Measurements from ENCODE around the gene RFNG.

RFNG gene

GRCh38 chr17:82006468-82007227 is 45.0 kb downstream of the RFNG start:
- no peaks in the 10 kb centered on the region for H3K9me3 ChIP-seq (ENCODE audit: control insufficient read depth, low read length)
- H3K27me3 ChIP-seq (ENCODE audit: control insufficient read depth, insufficient read depth, low read length, poor library complexity, severe bottlenecking): no peaks in the 10 kb centered on the region
- no peak overlapping the region for H3K27ac ChIP-seq (ENCODE audit: insufficient read depth, low read depth, low read length, poor library complexity, severe bottlenecking)
- H3K4me3 ChIP-seq (ENCODE audit: insufficient read depth, low read depth, low read length): no peak overlapping the region
- H3K36me3 ChIP-seq (ENCODE audit: control insufficient read depth, insufficient read depth, low read length): no peaks in the 10 kb centered on the region
- peaks cover 15% of the 10 kb centered on the region for H3K4me1 ChIP-seq (ENCODE audit: control insufficient read depth, insufficient read depth, low read length)
- WGBS, 2 experiments: 90% methylated on average over 24 of the region's 24 CpGs

GRCh38 chr17:82005701-82006348 is 45.8 kb downstream of the RFNG start:
- 95% methylated on average over 30 of the region's 30 CpGs for whole genome bisulfite sequencing, 2 experiments
- Histone ChIP-seq H3K4me1 (ENCODE audit: control insufficient read depth, insufficient read depth, low read length) (peaks cover 23% of the 10 kb centered on the region), H3K27ac (ENCODE audit: insufficient read depth, low read depth, low read length, poor library complexity, severe bottlenecking) (no peak overlapping the region), H3K36me3 (ENCODE audit: control insufficient read depth, insufficient read depth, low read length) (no peaks in the 10 kb centered on the region), H3K27me3 (ENCODE audit: control insufficient read depth, insufficient read depth, low read length, poor library complexity, severe bottlenecking) (no peaks in the 10 kb centered on the region), H3K9me3 (ENCODE audit: control insufficient read depth, low read length) (no peaks in the 10 kb centered on the region), H3K4me3 (ENCODE audit: insufficient read depth, low read depth, low read length) (no peak overlapping the region)

- Histone ChIP-seq H3K27ac (ENCODE audit: insufficient read depth, low read depth, low read length, poor library complexity, severe bottlenecking) (peak overlapping the region; percentile 8), H3K4me1 (ENCODE audit: control insufficient read depth, insufficient read depth, low read length) (peaks cover 32% of the 10 kb centered on the region)
Observed at GRCh38 chr17:82004517-82005455, 46.8 kb downstream of the RFNG start.

GRCh38 chr17:82003411-82004381 is 47.9 kb downstream of the RFNG start:
- Histone ChIP-seq H3K4me1 (ENCODE audit: control insufficient read depth, insufficient read depth, low read length) (peaks cover 32% of the 10 kb centered on the region), H3K4me3 (ENCODE audit: insufficient read depth, low read depth, low read length) (no peak overlapping the region), H3K27ac (ENCODE audit: insufficient read depth, low read depth, low read length, poor library complexity, severe bottlenecking) (no peak overlapping the region), H3K36me3 (ENCODE audit: control insufficient read depth, insufficient read depth, low read length) (no peaks in the 10 kb centered on the region), H3K27me3 (ENCODE audit: control insufficient read depth, insufficient read depth, low read length, poor library complexity, severe bottlenecking) (no peaks in the 10 kb centered on the region), H3K9me3 (ENCODE audit: control insufficient read depth, low read length) (no peaks in the 10 kb centered on the region)
- 79 to 84% methylated on average over 53 of the region's 53 CpGs for WGBS, 2 experiments

More at GRCh38 chr17:82004517-82005455, 46.8 kb downstream of the RFNG start:
- 96% methylated on average over 41 of the region's 41 CpGs for WGBS, 2 experiments
- no peaks in the 10 kb centered on the region for H3K9me3 ChIP-seq (ENCODE audit: control insufficient read depth, low read length)
- no peaks in the 10 kb centered on the region for H3K36me3 ChIP-seq (ENCODE audit: control insufficient read depth, insufficient read depth, low read length)
- no peak overlapping the region for H3K4me3 ChIP-seq (ENCODE audit: insufficient read depth, low read depth, low read length)
- H3K27me3 ChIP-seq (ENCODE audit: control insufficient read depth, insufficient read depth, low read length, poor library complexity, severe bottlenecking): no peaks in the 10 kb centered on the region

GRCh38 chr17:82001571-82002056 is 50.0 kb downstream of the RFNG start:
- no peaks in the 10 kb centered on the region for H3K27me3 ChIP-seq (ENCODE audit: control insufficient read depth, insufficient read depth, low read length, poor library complexity, severe bottlenecking)
- WGBS, 2 experiments: 83 to 88% methylated on average over 17 of the region's 17 CpGs
- no peaks in the 10 kb centered on the region for H3K9me3 ChIP-seq (ENCODE audit: control insufficient read depth, low read length)
- no peak overlapping the region for H3K4me3 ChIP-seq (ENCODE audit: insufficient read depth, low read depth, low read length)
- H3K4me1 ChIP-seq (ENCODE audit: control insufficient read depth, insufficient read depth, low read length): peaks cover 26% of the 10 kb centered on the region
- H3K27ac ChIP-seq (ENCODE audit: insufficient read depth, low read depth, low read length, poor library complexity, severe bottlenecking): no peak overlapping the region
- H3K36me3 ChIP-seq (ENCODE audit: control insufficient read depth, insufficient read depth, low read length): no peaks in the 10 kb centered on the region

- H3K27ac ChIP-seq (ENCODE audit: insufficient read depth, low read depth, low read length, poor library complexity, severe bottlenecking): no peak overlapping the region
- H3K9me3 ChIP-seq (ENCODE audit: control insufficient read depth, low read length): no peaks in the 10 kb centered on the region
- H3K27me3 ChIP-seq (ENCODE audit: control insufficient read depth, insufficient read depth, low read length, poor library complexity, severe bottlenecking): no peaks in the 10 kb centered on the region
- H3K4me3 ChIP-seq (ENCODE audit: insufficient read depth, low read depth, low read length): no peak overlapping the region
- WGBS, 2 experiments: 89 to 90% methylated on average over 32 of the region's 32 CpGs
- H3K4me1 ChIP-seq (ENCODE audit: control insufficient read depth, insufficient read depth, low read length): peaks cover 26% of the 10 kb centered on the region
- no peaks in the 10 kb centered on the region for H3K36me3 ChIP-seq (ENCODE audit: control insufficient read depth, insufficient read depth, low read length)
Observed at GRCh38 chr17:82000803-82001570, 50.6 kb downstream of the RFNG start.

- 90 to 91% methylated on average over 36 of the region's 36 CpGs for WGBS, 2 experiments
- Histone ChIP-seq H3K27ac (ENCODE audit: insufficient read depth, low read depth, low read length, poor library complexity, severe bottlenecking) (no peak overlapping the region), H3K9me3 (ENCODE audit: control insufficient read depth, low read length) (no peaks in the 10 kb centered on the region), H3K4me1 (ENCODE audit: control insufficient read depth, insufficient read depth, low read length) (peaks cover 34% of the 10 kb centered on the region), H3K4me3 (ENCODE audit: insufficient read depth, low read depth, low read length) (no peak overlapping the region), H3K27me3 (ENCODE audit: control insufficient read depth, insufficient read depth, low read length, poor library complexity, severe bottlenecking) (no peaks in the 10 kb centered on the region), H3K36me3 (ENCODE audit: control insufficient read depth, insufficient read depth, low read length) (no peaks in the 10 kb centered on the region)
Observed at GRCh38 chr17:81999976-82000802, 51.4 kb downstream of the RFNG start.

GRCh38 chr17:81999587-81999975 is 52.0 kb downstream of the RFNG start:
- WGBS, 2 experiments: 93 to 94% methylated on average over 12 of the region's 12 CpGs
- Histone ChIP-seq H3K4me3 (ENCODE audit: insufficient read depth, low read depth, low read length) (no peak overlapping the region), H3K27me3 (ENCODE audit: control insufficient read depth, insufficient read depth, low read length, poor library complexity, severe bottlenecking) (no peaks in the 10 kb centered on the region), H3K9me3 (ENCODE audit: control insufficient read depth, low read length) (no peaks in the 10 kb centered on the region), H3K4me1 (ENCODE audit: control insufficient read depth, insufficient read depth, low read length) (peaks cover 39% of the 10 kb centered on the region), H3K27ac (ENCODE audit: insufficient read depth, low read depth, low read length, poor library complexity, severe bottlenecking) (no peak overlapping the region), H3K36me3 (ENCODE audit: control insufficient read depth, insufficient read depth, low read length) (no peaks in the 10 kb centered on the region)
